ENCODE results near the gene TTC39C.
"Not testable (repeated sequence)": the region's sequence is repeated elsewhere in the genome, so short reads cannot be mapped to it uniquely, and the experiment has no call there.

TTC39C gene

GRCh38 chr18:24015639-24016631 lies 1.4 kb downstream of the TTC39C start:
- DNase-seq: peak in 1 of 56 donors; percentile 4

- no peak for DNase-seq
Measured at GRCh38 chr18:24016643-24017042, 2.1 kb downstream of the TTC39C start.

- no peak for DNase-seq
Measured at GRCh38 chr18:24018299-24018886, 3.8 kb downstream of the TTC39C start.

- DNase-seq: no peak
Measured at GRCh38 chr18:24019641-24020331, 5.2 kb downstream of the TTC39C start.

- DNase-seq: no peak
Measured at GRCh38 chr18:24021505-24021904, 7.0 kb downstream of the TTC39C start.

- DNase-seq: no peak
Measured at GRCh38 chr18:24022161-24022560, 7.6 kb downstream of the TTC39C start.

- DNase-seq: no peak
Measured at GRCh38 chr18:24023185-24023814, 8.7 kb downstream of the TTC39C start.

GRCh38 chr18:24024425-24024824 lies 9.9 kb downstream of the TTC39C start:
- DNase-seq: no peak

GRCh38 chr18:24026457-24026856 lies 11.9 kb downstream of the TTC39C start:
- DNase-seq: no peak

GRCh38 chr18:24027156-24027827 lies 12.7 kb downstream of the TTC39C start:
- DNase-seq: peak in 1 of 56 donors; percentile 3

GRCh38 chr18:24028946-24029345 lies 14.4 kb downstream of the TTC39C start:
- not testable (repeated sequence) for DNase-seq

- DNase-seq: no peak
Measured at GRCh38 chr18:24031318-24031717, 16.8 kb downstream of the TTC39C start.

GRCh38 chr18:24031916-24032315 lies 17.4 kb downstream of the TTC39C start:
- no peak for DNase-seq

- DNase-seq: no peak
Measured at GRCh38 chr18:24033641-24034412, 19.3 kb downstream of the TTC39C start.

GRCh38 chr18:24035316-24035715 lies 20.8 kb downstream of the TTC39C start:
- no peak for DNase-seq

GRCh38 chr18:24039671-24040070 lies 25.1 kb downstream of the TTC39C start:
- DNase-seq: no peak

- no peak for DNase-seq
Measured at GRCh38 chr18:24041691-24042090, 27.1 kb downstream of the TTC39C start.

GRCh38 chr18:24043403-24043802 lies 28.8 kb downstream of the TTC39C start:
- DNase-seq: no peak

GRCh38 chr18:24048261-24048660 lies 33.7 kb downstream of the TTC39C start:
- DNase-seq: no peak

- DNase-seq: no peak
Measured at GRCh38 chr18:24049142-24049541, 34.6 kb downstream of the TTC39C start.
